SU-DHL-6 (cell line): ENCODE measurements around the gene ARHGEF39.
A peak's percentile ranks its signal among the peaks of the same experiment; 100 is the strongest.

Experiments used
- H2AFZ ChIP-seq: fragments of 200-600 bp; sonication (generic); 2 replicates; pipeline ENCODE4 v1.6.1; 2014; ENCODE audit warnings: low read depth, mild to moderate bottlenecking, moderate library complexity, mixed read lengths, antibody characterized with exemption, low read length; ENCODE audit not compliant: severe bottlenecking
- H3F3A ChIP-seq: fragments of 200-600 bp; shearing (Covaris generic); 2 replicates; pipeline ENCODE4 v1.6.0; 2016; ENCODE audit warnings: antibody characterized with exemption, mild to moderate bottlenecking; ENCODE audit not compliant: insufficient read depth
- H3K27ac ChIP-seq: fragments of 200-600 bp; sonication (generic); 2 replicates; pipeline ENCODE4 v1.5.1; 2016; ENCODE audit warnings: low read depth, mild to moderate bottlenecking, low read length, moderate library complexity, mixed read lengths
- H3K27me3 ChIP-seq: fragments of 200-600 bp; sonication (generic), shearing (Covaris generic); 2 replicates; pipeline ENCODE4 v1.6.0; 2014; ENCODE audit warnings: mild to moderate bottlenecking, low read length
- H3K36me3 ChIP-seq: fragments of 200-600 bp; sonication (generic); 2 replicates; pipeline ENCODE4 v1.6.1; 2014; ENCODE audit warnings: mild to moderate bottlenecking, low read length, mixed read lengths
- H3K4me2 ChIP-seq: fragments of 300-600, 200-600 bp; shearing (Covaris generic), sonication (generic); 2 replicates; pipeline ENCODE4 v1.6.0; 2014; ENCODE audit warnings: low read length, low read depth, mild to moderate bottlenecking; ENCODE audit not compliant: poor library complexity, severe bottlenecking
- H3K4me3 ChIP-seq: fragments of 200-600 bp; sonication (generic); 2 replicates; pipeline ENCODE4 v1.5.1; 2014; ENCODE audit warnings: antibody characterized with exemption, low read length, mild to moderate bottlenecking, mixed read lengths; ENCODE audit not compliant: insufficient read depth, poor library complexity, severe bottlenecking
- H3K79me2 ChIP-seq: fragments of 200-600 bp; sonication (generic); 2 replicates; pipeline ENCODE4 v1.6.1; 2014; ENCODE audit warnings: mild to moderate bottlenecking, low read length, moderate library complexity; ENCODE audit not compliant: insufficient read depth
- H3K9ac ChIP-seq: fragments of 200-600 bp; sonication (generic); 2 replicates; pipeline ENCODE4 v1.7.0; 2014; ENCODE audit warnings: mild to moderate bottlenecking, low read length
- H3K9me2 ChIP-seq: fragments of 200-600 bp; sonication (generic); replicated peaks from 2 replicates; pipeline ENCODE4 v1.6.1; 2014; ENCODE audit warnings: low read length; ENCODE audit not compliant: insufficient read depth
- H3K9me3 ChIP-seq: fragments of 200-600 bp; sonication (generic); 2 replicates; pipeline ENCODE4 v1.6.1; 2014; ENCODE audit warnings: low read length, mixed read lengths; ENCODE audit not compliant: insufficient read depth
- H4K20me1 ChIP-seq: fragments of 200-600 bp; sonication (generic); 2 replicates; pipeline ENCODE4 v1.6.1; 2014; ENCODE audit warnings: low read depth, mild to moderate bottlenecking, antibody characterized with exemption, low read length, moderate library complexity, mixed read lengths
- EZH2phosphoT487 ChIP-seq: fragments of 200-600 bp; sonication (generic), shearing (Covaris generic); conservative IDR thresholded peaks from 2 replicates; pipeline ENCODE4 v1.6.1; 2018; ENCODE audit warnings: mild to moderate bottlenecking, antibody characterized with exemption, low read length, moderate library complexity, mixed read lengths
- TF ChIP-seq, protein P1 (sequence below): fragments of 200-600 bp; sonication (generic); IDR thresholded peaks from one replicate; pipeline ENCODE4 v1.5.1; 2017; ENCODE audit warnings: antibody characterized with exemption, mild to moderate bottlenecking, low read length, moderate library complexity; ENCODE audit not compliant: insufficient read depth, poor library complexity, severe bottlenecking

Gene ARHGEF39, protein sequence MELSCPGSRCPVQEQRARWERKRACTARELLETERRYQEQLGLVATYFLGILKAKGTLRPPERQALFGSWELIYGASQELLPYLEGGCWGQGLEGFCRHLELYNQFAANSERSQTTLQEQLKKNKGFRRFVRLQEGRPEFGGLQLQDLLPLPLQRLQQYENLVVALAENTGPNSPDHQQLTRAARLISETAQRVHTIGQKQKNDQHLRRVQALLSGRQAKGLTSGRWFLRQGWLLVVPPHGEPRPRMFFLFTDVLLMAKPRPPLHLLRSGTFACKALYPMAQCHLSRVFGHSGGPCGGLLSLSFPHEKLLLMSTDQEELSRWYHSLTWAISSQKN

DNA sequence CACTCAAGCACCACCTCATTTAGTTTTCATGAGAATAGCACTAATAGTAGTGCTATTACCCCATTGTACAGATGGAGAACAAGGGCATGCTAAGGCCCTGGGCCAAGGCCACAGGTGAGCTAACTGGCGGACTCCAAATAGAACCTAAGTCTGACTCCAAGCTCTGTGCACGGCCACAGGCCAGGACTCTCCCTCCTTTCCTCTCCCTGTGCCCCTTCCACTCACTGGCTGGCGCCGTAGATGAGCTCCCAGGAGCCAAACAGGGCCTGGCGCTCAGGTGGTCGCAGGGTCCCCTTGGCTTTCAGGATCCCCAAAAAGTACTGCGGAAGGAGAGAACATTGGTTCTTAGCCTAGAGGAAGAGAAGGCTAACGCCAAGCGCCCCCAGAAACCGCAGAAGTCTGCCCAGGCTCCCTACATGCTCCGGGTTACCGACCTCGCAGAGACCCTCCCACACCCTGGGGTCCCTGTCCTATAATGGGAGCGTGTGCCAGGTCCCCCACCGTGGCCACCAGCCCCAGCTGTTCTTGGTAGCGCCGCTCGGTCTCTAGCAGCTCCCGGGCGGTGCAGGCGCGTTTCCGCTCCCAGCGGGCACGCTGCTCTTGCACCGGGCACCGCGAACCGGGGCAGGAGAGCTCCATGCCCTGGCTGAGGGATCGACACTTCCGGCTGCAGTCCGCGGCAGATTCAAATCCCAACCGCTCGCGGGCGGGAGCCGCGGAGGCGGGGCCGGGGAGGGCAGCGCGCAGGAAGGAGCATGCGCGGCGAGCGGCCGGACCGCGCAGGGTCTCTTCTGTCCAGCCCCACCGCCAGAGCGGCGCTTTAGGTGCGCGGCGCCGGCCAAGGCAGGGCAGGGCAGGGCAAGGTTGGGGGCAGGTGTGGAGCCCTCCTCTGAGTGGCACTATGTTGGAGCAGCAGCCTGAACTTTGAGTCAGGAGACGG lies at the start of gene ARHGEF39:
TSS of gene ARHGEF39 (minus strand) at position 665 of the 940 bp plus-strand sequence. CDS start at position 639, 26 bp downstream.
- no peak for TF ChIP-seq EZH2phosphoT487
- TF ChIP-seq, protein P1, sequence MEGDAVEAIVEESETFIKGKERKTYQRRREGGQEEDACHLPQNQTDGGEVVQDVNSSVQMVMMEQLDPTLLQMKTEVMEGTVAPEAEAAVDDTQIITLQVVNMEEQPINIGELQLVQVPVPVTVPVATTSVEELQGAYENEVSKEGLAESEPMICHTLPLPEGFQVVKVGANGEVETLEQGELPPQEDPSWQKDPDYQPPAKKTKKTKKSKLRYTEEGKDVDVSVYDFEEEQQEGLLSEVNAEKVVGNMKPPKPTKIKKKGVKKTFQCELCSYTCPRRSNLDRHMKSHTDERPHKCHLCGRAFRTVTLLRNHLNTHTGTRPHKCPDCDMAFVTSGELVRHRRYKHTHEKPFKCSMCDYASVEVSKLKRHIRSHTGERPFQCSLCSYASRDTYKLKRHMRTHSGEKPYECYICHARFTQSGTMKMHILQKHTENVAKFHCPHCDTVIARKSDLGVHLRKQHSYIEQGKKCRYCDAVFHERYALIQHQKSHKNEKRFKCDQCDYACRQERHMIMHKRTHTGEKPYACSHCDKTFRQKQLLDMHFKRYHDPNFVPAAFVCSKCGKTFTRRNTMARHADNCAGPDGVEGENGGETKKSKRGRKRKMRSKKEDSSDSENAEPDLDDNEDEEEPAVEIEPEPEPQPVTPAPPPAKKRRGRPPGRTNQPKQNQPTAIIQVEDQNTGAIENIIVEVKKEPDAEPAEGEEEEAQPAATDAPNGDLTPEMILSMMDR = peak; percentile 37
- H3K9me2 ChIP-seq = no peaks in the 10 kb centered on the region
- no peaks in the 10 kb centered on the region for H4K20me1 ChIP-seq
- H3K9me3 ChIP-seq = no peaks in the 10 kb centered on the region
- no peaks in the 10 kb centered on the region for H3K27me3 ChIP-seq
- H3K4me2 ChIP-seq = peak within 1 kb of the TSS; percentile 70
- peak within 1 kb of the TSS; percentile 64 for H3K4me3 ChIP-seq
- 0 out of 2 replicates have a peak, but pooled peaks cover 8% of the 10 kb centered on the region for H3K79me2 ChIP-seq
- peak within 1 kb of the TSS; percentile 86 for H3K27ac ChIP-seq
- H3K9ac ChIP-seq = peak within 1 kb of the TSS; percentile 80
- H2AFZ ChIP-seq = peak within 1 kb of the TSS; percentile 79
- H3F3A ChIP-seq = peaks cover 46% of the 10 kb centered on the region
- H3K36me3 ChIP-seq = no peaks in the 10 kb centered on the region

DNA sequence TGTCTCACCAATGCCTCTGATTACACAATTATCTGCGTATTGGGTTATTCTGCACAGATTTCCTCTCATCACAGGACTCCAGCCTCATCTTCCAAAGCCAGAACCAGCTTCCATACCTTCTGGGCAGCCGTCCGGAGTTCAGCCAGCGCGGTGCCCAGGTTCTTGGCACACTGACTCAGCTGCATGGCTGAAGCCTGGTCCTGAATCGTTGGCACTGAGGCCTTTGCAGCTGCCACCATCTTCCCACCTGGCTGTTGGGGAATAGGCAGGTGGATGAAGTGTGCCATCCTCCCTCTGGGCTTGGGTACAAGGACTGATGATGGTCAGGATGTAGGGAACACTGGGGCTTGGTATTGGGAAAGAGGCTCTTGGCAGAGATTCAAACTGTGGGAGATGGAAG lies 49.1 kb upstream of the ARHGEF39 start:
- Histone ChIP-seq H3K36me3 (peaks cover 13% of the 10 kb centered on the region; the same call in 1 of the 2 replicates), H3K27me3 (no peaks in the 10 kb centered on the region), H3K9ac (no peak overlapping the region), H3F3A (no peaks in the 10 kb centered on the region), H4K20me1 (no peaks in the 10 kb centered on the region), H3K79me2 (no peaks in the 10 kb centered on the region), H3K4me2 (no peak overlapping the region), H2AFZ (no peak overlapping the region), H3K9me3 (no peaks in the 10 kb centered on the region), H3K27ac (no peak overlapping the region), H3K4me3 (no peak overlapping the region), H3K9me2 (no peaks in the 10 kb centered on the region)
- no peak for TF ChIP-seq EZH2phosphoT487
- TF ChIP-seq, protein P1 = no peak

DNA sequence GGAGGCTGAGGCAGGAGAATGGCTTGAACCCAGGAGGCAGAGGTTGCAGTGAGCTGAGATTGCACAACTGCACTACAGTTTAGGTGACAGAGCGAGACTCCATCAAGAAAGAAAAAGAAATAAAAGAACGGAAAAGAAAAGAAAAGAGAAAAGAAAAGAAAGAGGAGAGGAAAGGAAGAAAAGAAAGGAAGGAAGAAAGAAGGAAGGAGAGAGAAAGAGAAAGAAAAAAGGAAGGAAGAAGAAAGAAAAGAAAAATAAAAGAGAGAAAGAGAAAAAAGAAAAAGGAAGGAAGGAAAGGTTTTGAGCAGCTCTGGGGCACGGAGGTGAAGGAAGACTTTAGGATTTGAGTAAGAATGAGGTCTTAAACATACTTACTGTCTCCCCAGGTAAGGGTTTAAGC lies 48.6 kb upstream of the ARHGEF39 start:
- no peaks in the 10 kb centered on the region for H3F3A ChIP-seq

More for the DNA sequence above, 48.6 kb upstream of the ARHGEF39 start:
- peaks cover 15% of the 10 kb centered on the region; the same call in 1 of the 2 replicates for H3K36me3 ChIP-seq
- H3K4me2 ChIP-seq = no peak overlapping the region
- no peaks in the 10 kb centered on the region for H3K79me2 ChIP-seq
- H2AFZ ChIP-seq = no peak overlapping the region
- H3K27ac ChIP-seq = no peak overlapping the region
- no peak overlapping the region for H3K4me3 ChIP-seq
- no peaks in the 10 kb centered on the region for H3K9me2 ChIP-seq
- H3K27me3 ChIP-seq = no peaks in the 10 kb centered on the region
- no peaks in the 10 kb centered on the region for H3K9me3 ChIP-seq
- no peak for TF ChIP-seq EZH2phosphoT487
- TF ChIP-seq, protein P1 = no peak
- H4K20me1 ChIP-seq = no peaks in the 10 kb centered on the region
- H3K9ac ChIP-seq = no peak overlapping the region
